GM19240 (cell line): Measurements from ENCODE around the gene CCDC50.

Source experiments
- DNase-seq: peaks from one replicate; pipeline ENCODE4 v3.0.0; 2011; ENCODE audit warnings: low spot score; ENCODE audit not compliant: insufficient read length

Gene CCDC50, protein sequence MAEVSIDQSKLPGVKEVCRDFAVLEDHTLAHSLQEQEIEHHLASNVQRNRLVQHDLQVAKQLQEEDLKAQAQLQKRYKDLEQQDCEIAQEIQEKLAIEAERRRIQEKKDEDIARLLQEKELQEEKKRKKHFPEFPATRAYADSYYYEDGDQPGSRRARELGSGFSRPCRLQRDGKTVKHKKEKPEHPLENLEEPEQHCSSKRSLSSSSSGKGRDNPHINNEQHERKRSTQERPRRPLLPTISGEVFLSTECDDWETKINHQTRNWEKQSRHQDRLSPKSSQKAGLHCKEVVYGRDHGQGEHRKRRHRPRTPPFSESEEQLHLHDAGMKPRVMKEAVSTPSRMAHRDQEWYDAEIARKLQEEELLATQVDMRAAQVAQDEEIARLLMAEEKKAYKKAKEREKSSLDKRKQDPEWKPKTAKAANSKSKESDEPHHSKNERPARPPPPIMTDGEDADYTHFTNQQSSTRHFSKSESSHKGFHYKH

DNA sequence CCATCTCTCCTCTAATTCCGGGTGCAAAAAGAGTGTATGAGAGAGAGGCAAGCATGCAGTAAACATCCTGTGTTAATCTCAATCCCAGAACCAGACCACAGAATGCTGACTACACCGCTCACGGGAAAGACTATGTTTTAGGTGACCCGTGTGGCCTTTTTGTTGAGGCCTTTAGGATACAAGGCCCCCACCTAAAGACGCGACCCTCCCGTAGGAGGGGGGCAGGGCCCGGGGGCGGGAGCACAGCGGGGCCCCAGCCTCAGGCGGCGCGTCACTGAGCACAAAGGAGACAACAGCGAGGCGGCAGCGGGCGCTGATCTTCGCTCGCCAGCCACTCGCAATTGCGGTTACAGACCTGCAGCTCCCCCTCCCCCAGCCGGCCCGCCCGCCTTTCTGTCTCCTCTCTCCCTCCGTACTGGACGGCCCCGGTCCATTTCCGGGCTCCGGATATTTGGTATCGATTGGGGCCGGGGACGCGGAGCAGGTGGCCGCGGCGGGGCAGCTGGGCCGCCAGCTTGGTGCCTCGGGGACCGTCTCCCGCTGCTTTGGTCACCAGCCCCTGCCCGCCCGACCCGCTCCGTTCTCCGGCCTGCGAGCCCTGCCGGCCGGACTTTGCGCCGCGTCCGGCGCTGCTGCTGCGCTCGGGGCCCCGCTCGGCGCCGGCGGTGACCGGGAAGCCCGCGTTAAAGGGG lies at the start of gene CCDC50:
Gene CCDC50 (plus strand): TSS at position 433 of the 692 bp plus-strand sequence. CDS start 281 bp downstream, outside the sequence.
- DNase-seq = peak; percentile 55

DNA sequence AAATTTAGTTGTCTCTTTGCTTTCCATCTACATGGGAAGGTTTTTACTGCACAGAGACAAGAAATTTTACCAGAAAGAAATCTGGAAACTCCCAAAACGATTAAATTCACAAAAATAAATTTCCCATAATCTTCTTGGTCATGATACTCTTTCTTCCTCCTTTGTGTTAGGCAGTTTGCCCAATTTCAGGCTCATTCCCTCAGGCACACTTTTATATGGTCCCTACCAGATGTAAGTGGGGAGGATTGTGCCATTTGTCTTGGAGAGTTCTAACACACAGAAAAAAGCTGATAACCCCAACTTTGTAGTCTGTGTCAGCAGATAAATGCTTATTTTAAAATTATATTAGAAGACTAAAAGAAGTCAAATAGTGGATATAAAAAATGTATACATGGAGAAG lies 49.1 kb upstream of the CCDC50 start:
- no peak for DNase-seq

DNA sequence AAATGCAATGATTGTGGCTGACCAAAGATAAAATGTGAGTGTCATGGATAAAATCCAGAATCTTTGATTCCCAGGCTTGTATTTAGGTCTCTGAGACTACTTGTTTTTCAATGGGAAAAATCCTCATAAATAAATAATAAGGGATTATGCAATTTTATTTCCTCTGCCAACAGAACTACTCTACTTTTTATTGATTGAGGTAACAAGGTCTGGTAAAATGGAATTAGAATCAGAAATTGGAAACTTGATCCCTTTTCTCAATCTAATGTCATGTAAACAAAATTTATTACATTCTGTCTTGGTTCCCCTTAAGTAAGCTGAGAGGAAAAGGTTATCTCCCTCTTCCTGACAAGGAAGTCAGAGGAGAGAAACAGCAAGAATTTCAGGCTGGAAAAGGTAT lies 48.3 kb upstream of the CCDC50 start:
- no peak for DNase-seq

DNA sequence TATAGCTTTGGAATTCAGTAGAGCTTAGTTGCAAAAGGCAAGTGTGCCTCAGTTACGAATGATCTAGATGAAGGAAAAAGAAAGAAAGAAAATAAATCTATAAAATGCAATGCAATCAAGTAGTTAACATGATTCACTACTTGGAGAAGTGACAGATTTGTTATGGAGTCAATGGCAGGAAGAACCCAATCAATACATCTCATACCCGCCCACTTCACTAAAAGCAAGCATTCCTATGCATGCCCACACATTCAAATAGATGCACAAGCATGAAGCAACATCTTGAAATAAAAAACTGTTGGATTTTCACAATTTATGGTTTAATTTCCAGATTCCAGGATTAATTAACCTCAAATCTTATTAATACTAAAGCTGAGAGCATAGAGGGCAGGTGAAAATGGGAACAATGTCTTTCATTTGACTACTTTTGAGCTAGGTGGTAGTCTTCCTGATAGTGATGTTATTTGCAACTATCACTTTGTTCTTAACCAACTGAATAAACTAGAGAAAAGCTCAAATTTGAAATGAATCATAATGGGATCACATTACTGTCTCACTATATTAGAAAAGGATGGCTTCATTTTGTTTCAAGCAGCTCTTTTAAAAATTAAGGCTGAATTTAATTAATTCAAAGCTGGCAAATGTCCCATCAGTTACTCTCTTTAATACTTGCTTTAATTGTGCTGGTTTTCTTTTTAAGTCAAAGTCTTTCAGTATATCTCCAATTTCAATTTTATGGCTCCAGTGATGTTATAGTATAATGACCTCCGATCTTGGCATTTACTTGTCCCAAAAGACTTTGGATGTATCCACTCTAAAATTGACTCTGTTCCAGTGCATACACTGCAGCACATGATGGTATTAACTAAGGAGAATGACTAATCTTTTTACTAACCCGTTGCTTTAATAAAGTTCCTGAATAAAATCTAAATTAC lies 46.7 kb upstream of the CCDC50 start:
- DNase-seq = no peak

DNA sequence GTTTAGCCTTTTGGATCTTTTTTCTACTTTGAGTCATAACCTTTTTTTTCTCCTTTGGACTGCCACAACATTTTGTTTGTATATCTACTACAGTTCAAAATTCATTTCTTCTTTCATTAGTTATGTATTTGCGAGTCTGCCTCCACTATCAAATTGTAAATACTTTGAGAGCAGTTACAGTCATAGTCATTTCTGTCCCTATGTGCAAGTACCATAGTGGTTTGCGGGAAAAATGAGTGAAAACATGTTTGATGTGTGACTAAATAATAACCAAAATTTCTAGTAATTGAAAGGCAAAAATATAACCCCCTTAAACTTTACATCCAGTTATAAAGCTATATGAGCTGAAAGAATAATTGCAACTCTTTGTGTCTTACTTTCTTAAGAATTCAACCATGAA lies 45.8 kb upstream of the CCDC50 start:
- DNase-seq = no peak

DNA sequence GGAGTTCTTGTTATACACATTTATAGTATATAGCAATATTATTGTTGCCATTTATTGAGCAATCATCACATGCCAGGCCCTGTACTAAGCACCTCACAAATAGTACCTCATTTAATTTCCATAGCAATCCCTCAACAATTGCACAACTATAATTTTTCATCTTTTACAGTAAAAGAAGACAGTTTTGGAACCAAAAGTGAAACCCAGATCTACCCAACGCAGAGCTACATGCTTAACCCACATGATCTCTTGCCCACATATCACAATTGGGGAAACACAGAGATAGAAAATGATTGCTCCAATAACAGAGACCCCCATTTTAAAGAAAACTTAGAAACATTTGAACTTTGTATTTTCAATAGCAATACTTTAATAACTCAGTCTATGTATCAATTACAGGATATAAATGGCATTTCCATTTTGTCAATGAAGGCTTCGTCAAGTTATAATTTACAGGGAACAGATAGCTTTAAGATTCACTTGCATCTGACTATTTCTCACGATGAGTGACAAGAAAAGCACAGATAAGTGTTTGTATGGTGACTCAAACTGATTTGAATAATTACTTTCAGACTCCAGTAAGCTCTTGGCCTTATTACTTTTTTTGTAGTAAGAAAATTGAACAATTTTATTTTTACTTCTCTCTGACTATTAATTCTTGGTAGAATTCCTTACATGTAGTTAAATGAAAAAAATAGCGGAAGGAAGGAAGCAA lies 38.7 kb upstream of the CCDC50 start:
- DNase-seq = no peak

DNA sequence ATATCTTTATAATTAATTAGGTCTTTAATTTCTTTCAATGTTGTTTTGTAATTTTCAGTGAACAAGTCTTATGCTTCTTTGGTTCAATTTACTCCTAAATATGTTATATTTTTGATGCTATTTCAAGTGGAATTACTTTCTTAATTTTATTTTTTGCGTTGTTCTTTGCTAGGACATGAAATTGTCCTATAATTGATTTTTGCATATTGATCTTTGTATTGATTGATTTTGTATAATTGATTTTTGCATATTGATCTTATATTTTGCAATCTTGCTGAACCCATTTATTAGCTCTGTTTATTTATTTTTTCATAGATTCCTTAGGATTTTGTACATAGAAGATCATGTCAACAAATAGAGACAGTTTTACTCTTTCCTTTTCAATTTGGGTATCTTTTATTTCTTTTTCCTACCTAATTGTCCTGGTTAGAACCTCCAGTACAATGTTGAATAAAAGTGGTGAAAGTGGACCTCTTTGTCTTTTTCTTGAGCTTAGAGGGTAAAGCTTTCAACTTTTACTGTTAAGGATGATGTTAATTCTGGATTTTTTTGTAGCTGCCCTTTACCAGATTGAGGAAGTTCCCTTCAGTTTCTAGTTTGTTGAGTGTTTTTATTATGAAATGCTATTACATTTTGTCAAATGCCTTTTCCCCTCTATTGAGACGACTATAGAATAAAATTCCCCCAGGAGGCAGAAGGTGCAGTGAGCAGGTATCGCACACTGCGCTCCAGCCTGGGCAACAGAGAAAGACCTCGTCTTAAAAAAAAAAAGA lies 36.8 kb upstream of the CCDC50 start:
- no peak for DNase-seq

DNA sequence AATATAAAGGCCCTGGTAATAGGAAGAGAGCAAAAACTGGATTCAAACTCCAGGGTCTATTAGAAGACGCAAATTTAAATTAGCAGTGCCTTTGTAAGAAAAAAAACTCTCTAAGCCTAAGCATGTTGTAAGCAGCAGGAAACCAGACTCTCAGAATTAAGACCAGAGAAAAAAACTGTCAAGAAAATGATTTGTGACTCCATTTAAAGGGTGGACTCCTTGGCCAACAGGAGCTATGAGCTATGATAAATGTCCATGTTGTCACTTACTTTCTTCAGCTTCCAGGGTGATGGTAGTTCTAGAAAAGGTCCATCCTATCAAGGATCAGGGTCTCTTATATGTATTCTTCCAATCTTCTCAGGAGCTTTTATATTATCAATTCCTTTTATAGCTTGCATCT lies 34.9 kb upstream of the CCDC50 start:
- no peak for DNase-seq

DNA sequence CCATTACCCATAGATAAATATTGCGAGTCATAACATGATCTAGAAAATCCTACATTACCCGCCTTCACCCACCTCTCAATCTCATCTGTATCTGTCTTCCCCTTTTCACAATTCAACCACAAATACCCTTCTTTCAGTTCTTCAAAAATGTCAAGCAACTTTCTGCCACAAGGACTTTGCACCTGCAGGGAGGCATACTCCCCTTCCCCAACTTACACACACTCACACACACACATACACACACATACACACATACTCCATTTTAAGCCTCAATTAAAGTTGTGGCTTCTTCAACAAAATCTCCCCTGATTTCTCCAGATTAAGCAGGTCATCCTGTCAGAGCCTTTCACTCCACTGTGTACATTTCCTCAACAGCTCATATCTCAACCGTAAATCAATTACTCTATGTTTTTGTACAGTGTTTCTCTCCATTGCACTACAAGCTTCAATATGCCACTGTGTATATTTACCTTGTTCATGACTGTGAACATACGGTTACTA lies 33.1 kb upstream of the CCDC50 start:
- no peak for DNase-seq

DNA sequence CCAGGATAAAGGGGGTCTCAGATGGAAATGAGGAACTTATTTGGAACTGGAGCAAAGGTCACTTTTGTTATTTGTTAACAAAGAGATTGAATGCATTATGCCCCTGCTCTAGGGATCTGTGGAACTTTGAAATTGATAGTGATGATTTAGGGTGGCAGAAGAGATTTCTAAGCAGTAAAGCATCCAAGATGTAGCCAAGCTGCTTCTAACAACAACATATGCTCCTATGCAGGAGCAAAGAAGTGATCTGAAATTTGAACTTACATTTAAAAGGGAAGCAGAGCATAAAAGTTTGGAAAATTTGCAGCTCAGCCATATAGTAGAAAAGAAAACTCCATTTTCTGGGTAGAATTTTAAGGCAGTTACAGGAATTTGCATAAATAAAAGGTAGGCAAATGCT lies 30.3 kb upstream of the CCDC50 start:
- no peak for DNase-seq

DNA sequence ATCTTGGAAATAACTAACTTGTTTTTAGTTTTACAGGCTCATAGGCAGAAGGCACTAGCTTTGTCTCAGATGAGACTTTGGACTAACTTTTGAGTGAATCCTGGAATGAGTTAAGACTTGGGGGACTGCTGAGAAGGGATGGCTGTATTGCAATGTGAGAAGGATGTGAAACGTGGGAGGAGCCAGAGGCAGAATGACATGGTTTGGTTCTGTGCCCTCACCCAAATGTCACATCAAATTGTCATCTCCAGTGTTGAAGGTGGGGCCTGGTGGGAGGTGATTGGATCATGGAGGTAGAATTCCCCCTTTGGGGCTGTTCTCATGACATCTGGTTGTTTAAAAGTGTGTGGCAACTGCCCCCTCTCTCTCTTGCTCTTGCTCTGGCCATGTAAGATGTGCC lies 28.8 kb upstream of the CCDC50 start:
- no peak for DNase-seq

DNA sequence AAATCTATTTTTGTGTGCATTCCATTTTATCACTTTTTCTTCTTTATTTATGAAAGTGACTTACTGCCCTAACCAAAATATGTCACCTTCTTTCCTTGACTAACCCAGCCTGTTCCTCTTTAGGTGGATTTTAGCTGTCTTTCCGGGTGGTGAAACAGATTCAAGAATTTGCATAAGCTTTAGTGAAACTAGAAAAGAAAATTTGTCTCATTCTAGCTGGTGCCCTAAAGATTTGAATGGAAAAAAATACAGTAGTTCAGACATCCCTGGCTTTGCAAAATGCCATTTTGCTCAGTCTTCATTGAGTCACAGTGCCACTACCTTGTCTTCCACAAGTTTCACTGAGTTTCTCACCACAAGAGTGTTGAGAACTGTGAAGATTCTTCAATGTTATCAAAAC lies 28.2 kb upstream of the CCDC50 start:
- DNase-seq = no peak

DNA sequence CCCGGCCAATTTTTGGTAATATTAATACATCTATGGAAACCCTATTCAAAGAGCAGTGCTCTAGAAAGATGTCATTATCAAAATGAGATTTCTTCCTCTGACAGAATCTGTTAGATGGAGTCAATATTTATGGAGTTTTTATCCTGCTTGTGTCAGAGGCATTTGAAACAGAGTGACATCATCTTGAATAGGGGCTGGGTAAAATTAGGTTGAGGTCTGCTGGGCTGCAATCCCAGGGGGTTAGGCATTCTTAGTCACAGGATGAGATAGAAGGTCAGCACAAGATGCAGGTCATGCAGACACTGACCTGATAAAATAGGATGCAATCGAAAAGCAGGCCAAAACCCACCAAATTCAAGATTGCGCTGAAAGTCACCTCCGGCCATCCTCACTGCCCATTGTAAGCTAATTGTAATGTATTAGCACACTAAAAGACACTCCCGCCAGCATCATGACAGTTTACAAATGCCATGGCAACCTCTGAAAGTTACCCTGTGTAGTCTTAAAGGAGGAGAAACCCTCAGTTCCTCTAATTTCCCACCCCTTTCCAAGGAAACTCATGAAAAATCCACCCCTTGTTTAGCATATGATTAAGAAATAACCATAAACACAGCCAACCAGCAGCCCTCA lies 27.3 kb upstream of the CCDC50 start:
- no peak for DNase-seq

DNA sequence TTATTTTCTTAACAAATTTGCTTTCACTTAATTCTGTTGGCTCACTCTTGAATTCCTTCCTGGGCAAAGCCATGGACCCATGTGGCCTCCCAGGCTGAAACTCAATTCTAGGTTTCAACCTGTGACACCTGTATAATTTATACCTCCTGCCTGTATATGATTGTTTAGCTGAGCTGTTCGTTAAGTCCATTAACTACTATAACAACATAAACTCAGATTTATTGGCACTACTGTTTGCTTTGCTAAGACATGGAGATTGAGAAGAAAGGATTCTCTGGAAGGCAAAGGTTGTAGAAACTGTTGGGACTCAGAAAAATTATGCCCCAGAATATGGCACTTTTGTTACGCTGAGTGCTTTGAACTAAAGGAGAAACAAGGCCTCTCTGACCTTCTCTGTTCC lies 26.7 kb upstream of the CCDC50 start:
- no peak for DNase-seq

DNA sequence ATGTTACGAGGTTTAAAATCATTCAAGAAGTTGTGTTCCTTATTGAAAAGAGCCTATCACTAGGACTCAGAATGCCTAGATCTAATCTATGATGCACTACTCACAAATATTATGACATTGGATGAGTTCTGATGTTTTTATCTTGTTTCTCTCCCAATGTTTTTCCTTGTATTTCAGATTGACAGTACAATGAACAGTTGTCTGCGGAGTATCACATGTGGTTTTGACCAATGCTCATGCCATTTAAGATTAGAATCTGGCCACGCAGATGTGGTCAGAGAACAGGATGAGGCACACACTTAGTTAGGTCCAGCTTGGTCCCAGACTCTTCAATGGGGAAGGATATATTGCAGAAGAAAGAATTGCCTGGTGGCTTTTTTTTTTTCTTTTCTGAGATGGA lies 25.6 kb upstream of the CCDC50 start:
- DNase-seq = no peak

DNA sequence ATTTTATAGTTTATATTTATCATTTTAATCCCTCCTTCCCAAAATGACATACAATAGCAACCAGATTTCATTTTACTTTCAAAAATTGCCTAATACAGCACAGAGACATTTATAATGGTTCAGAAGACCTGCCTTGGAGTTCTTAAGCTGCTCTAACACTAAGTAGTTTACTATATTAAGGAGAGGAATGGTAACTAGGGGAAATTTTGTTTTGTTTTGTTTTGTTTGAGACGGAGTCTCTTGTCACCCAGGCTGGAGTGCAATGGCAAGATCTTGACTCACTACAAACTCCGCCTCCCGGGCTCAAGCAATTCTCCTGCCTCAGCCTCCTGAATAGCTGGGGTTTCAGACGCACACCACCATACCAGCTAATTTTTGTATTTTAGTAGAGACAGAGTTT lies 22.8 kb upstream of the CCDC50 start:
- no peak for DNase-seq

DNA sequence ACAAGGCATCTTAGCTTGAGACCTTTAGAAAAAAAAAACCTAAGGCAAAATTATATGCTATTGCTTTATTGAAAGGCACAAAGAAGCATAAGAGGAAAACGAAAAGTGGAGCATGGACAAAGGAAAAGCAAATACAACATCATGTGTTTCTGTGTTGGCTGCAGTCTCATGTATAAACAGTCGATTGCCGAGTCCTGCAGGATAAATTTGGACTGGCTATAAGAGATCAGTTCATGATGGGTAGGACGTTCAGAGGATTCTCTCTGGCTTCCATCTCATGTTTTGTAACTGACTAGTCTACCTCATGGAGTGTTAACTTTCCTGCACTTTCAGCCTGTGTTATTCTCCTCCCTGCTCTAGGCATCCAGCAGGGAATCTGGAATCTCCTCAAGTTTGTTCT lies 21.9 kb upstream of the CCDC50 start:
- no peak for DNase-seq

DNA sequence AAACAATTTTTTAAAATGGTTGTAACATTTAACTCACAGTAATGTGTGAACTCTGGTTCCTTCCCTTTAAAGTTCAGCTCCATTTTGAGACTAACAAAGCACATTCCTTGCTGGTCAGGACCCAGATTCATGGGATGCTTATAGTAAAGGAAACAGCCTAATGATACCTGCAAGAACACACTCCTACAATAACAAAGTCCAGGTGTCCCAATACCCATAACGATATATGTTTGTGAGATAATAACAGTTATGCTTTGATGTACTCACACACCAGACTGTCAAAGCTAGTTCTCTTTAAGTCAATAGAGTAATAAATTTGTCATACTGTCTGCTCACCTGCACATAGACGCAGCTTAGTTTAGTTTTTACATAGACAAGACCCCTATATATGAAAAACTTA lies 15.9 kb upstream of the CCDC50 start:
- no peak for DNase-seq

DNA sequence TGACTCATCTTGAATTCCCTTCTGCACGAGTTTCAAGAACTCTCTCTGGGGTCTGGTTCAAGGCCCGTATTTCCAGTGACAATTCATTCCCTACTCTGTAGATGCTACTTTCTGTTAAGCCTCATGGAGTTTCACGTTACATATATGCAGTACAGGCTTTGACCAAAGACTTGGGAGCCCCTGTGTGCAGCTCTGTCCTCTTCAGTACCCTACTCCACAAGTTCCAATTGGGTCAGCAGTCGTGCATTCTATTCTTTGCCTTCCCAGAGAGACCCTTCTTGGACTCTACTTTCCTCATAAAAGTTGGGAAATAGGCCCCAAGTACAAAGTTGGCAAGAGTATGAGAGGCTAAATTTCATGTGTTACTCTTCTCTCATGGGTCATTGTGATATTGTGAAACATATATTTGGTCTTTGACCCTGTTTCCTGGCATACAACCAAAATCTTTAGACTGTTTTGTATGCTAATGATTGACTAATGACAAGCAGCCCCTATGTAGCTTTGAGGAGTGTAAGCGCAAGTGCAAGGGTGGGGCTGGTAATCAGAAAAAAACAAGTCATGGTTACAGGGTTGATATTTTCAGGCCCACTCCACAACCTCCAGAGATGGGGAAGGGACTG lies 15.0 kb upstream of the CCDC50 start:
- DNase-seq = no peak
